PC-9 (cell line): Measurements from ENCODE around the gene ZNF397. TPM values are rescaled to one million over a fixed set of nuclear protein-coding genes. Genes with fewer than 3 reads are reported as not detected.

Source experiments
- BruUV-seq: library from RNA; stranded (reverse); fragments of 400-500 nt; replicated peaks from 2 replicates; lab custom pipeline; 2021; lab: Mats Ljungman, UMichigan
- CTCF ChIA-PET: fragments of 300-600 bp; sonication (Branson Sonifier 250); formaldehyde crosslinking; loops from one replicate; lab custom pipeline; 2022; ENCODE audit warnings: antibody characterized with exemption; lab: Charles Lee
- POLR2A ChIA-PET: fragments of 300-600 bp; sonication (Branson Sonifier 250); formaldehyde crosslinking; loops from one replicate; lab custom pipeline; 2022; ENCODE audit warnings: antibody characterized with exemption; ENCODE audit not compliant: unreplicated experiment; lab: Charles Lee
- DNase-seq, 2 experiments: peaks; one replicate each; pipeline versions ENCODE4 v3.0.0 to v3.0.0-alpha.2; 2015 to 2022; ENCODE audit warnings: mixed read lengths in 1 of 2
- H2AFZ ChIP-seq: fragments of 200-600 bp; sonication (generic); 2 replicates; pipeline ENCODE4 v1.8.1; 2017; ENCODE audit warnings: antibody characterized with exemption
- H3F3A ChIP-seq: fragments of 200-600 bp; sonication (generic); 2 replicates; pipeline ENCODE4 v1.8.1; 2017; ENCODE audit warnings: antibody characterized with exemption, mild to moderate bottlenecking, low read depth; ENCODE audit not compliant: insufficient read depth
- H3K27ac ChIP-seq: fragments of 200-600 bp; sonication (generic); 2 replicates; pipeline ENCODE4 v1.6.1; 2016; ENCODE audit warnings: mixed run types
- H3K27me3 ChIP-seq: fragments of 200-600 bp; sonication (generic); 2 replicates; pipeline ENCODE4 v1.6.1; 2016; ENCODE audit warnings: low read depth, mixed run types; ENCODE audit not compliant: insufficient read depth
- H3K36me3 ChIP-seq: fragments of 200-600 bp; sonication (generic); 2 replicates; pipeline ENCODE4 v1.6.1; 2016; ENCODE audit warnings: low read depth, mixed run types
- H3K4me1 ChIP-seq: fragments of 200-600 bp; sonication (generic); replicated peaks from 2 replicates; pipeline ENCODE4 v1.6.1; 2016; ENCODE audit warnings: mixed run types; ENCODE audit not compliant: insufficient read depth
- H3K4me2 ChIP-seq: fragments of 200-600 bp; sonication (generic); 2 replicates; pipeline ENCODE4 v1.6.1; 2017; ENCODE audit warnings: mixed run types
- H3K4me3 ChIP-seq: fragments of 200-600 bp; sonication (generic); 2 replicates; pipeline ENCODE4 v1.6.1; 2016; ENCODE audit warnings: mixed run types
- H3K79me2 ChIP-seq: fragments of 200-600 bp; sonication (generic); 2 replicates; pipeline ENCODE4 v1.6.1; 2017; ENCODE audit warnings: low read depth, mixed run types
- H3K9me2 ChIP-seq: fragments of 200-600 bp; sonication (generic); 2 replicates; pipeline ENCODE4 v1.8.1; 2017; ENCODE audit warnings: mild to moderate bottlenecking; ENCODE audit not compliant: insufficient read depth
- H3K9me3 ChIP-seq: fragments of 200-600 bp; sonication (generic); 2 replicates; pipeline ENCODE4 v1.8.1; 2016; ENCODE audit warnings: low read depth; ENCODE audit not compliant: insufficient read depth
- H4K20me1 ChIP-seq: fragments of 200-600 bp; sonication (generic); 2 replicates; pipeline ENCODE4 v1.8.1; 2017; ENCODE audit not compliant: insufficient read depth
- EZH2 ChIP-seq: fragments of 200-600 bp; sonication (generic); IDR thresholded peaks from 2 replicates; pipeline ENCODE4 v1.8.0; 2017; ENCODE audit warnings: antibody characterized with exemption, low read depth
- intact Hi-C: fragments of 100-400 bp; cut with micrococcal nuclease; formaldehyde crosslinking; loops from one replicate; pipeline ENCODE4 v1.10.0; 2022; ENCODE audit not compliant: unreplicated experiment
- total RNA-seq: library from RNA; stranded (reverse); gene quantifications from 2 replicates; pipeline ENCODE4 v1.2.3, GENCODE V29; 2021
- TF ChIP-seq, protein P1 (sequence below): fragments of 200-600 bp; sonication (generic); conservative IDR thresholded peaks from 2 replicates; pipeline ENCODE4 v1.6.1; 2017; ENCODE audit warnings: mixed run types, antibody characterized with exemption, mild to moderate bottlenecking, moderate library complexity

The ZNF397 gene
- total RNA-seq, 1 experiment from 2014 or later = 9.3 TPM

DNA sequence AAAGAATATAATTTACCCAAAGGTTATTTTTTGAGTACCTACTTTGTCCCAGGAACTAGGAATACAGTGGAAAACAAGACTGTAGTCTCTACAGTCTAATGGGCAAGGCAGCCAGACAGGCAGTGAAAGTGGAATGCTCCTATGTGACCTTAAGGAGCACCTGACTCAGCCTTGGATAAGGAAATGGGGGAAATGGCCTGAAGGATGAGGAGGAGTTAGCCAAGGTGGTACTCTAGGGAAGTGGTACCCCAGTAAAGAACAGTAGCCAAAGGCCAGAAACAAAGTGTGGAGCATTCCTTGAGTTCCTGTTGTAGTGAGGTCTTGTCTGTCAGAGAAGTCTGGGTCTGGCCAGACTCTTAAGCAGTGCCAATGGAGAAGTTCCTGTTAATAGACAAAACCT is 6.0 kb downstream of the ZNF397 start:
- Histone ChIP-seq H3K4me1 (no peaks in the 10 kb centered on the region; the same call in 1 of the 2 replicates), H3K4me3 (no peak overlapping the region), H3K36me3 (peaks cover 29% of the 10 kb centered on the region), H3K9me2 (no peaks in the 10 kb centered on the region), H3K79me2 (peaks cover 8% of the 10 kb centered on the region; the same call in 1 of the 2 replicates), H4K20me1 (no peaks in the 10 kb centered on the region), H3K27me3 (no peaks in the 10 kb centered on the region), H3K9me3 (peaks cover 24% of the 10 kb centered on the region), H2AFZ (no peak overlapping the region), H3K4me2 (no peak overlapping the region), H3F3A (no peaks in the 10 kb centered on the region), H3K27ac (no peak overlapping the region)
- DNase-seq = no peak
- ChIA-PET CTCF (no interaction called here), POLR2A (no interaction called here)
- BruUV-seq = no TSS peak
- intact Hi-C loops = loop anchor here (10.0 kb wide), 1 partner anchor 98 kb away; the partner anchor contains the start of gene ZNF24
- TF ChIP-seq, protein P1, sequence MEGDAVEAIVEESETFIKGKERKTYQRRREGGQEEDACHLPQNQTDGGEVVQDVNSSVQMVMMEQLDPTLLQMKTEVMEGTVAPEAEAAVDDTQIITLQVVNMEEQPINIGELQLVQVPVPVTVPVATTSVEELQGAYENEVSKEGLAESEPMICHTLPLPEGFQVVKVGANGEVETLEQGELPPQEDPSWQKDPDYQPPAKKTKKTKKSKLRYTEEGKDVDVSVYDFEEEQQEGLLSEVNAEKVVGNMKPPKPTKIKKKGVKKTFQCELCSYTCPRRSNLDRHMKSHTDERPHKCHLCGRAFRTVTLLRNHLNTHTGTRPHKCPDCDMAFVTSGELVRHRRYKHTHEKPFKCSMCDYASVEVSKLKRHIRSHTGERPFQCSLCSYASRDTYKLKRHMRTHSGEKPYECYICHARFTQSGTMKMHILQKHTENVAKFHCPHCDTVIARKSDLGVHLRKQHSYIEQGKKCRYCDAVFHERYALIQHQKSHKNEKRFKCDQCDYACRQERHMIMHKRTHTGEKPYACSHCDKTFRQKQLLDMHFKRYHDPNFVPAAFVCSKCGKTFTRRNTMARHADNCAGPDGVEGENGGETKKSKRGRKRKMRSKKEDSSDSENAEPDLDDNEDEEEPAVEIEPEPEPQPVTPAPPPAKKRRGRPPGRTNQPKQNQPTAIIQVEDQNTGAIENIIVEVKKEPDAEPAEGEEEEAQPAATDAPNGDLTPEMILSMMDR = no peak
- TF ChIP-seq EZH2 = no peak

DNA sequence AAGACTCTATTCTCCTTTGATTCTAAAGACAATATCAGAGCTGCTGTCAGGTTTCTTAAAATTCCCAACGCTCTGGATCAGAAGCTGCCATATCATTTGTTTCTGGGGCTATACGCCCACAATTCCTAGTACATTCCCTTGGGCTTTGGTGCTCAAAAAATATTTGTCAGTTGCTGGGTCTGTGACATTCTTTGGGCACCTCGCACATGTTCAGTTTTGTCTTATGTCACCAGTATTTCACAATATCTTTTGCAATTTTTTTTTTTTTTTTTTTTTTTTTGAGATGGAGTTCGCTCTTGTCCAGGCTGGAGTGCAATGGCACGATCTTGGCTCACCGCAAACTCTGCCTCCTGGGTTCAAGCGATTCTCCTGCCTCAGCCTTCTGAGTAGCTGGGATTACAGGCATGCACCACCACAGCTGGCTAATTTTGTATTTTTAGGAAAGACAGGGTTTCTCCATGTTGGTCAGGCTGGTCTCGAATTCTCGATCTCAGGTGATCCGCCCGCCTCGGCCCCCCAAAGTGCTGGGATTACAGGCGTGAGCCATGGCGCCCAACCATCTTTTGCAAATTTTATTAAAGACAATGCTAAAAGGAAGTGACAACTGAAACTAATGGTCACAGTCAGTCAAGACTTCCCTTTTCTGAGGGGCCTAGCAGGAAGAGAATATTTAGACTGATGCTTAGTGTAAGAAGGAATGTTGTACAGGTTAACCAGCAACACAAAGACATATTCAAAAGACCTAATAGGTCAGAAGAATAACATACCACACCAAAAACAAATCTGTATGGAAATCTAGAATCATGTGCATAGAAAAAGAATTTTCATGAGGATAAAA is 6.8 kb downstream of the ZNF397 start:
- no peak overlapping the region for H3K4me3 ChIP-seq
- H2AFZ ChIP-seq = no peak overlapping the region
- H3K9me2 ChIP-seq = no peaks in the 10 kb centered on the region
- intact Hi-C loops = loop anchor here (10.0 kb wide), 1 partner anchor 97 kb away; the partner anchor contains the start of gene ZNF24
- TF ChIP-seq EZH2 = no peak
- TF ChIP-seq, protein P1 = no peak
- no peak overlapping the region for H3K4me2 ChIP-seq
- no peaks in the 10 kb centered on the region for H4K20me1 ChIP-seq
- H3K36me3 ChIP-seq = peaks cover 27% of the 10 kb centered on the region
- BruUV-seq = no TSS peak
- H3F3A ChIP-seq = no peaks in the 10 kb centered on the region
- ChIA-PET CTCF (no interaction called here), POLR2A (no interaction called here)
- no peak for DNase-seq
- peaks cover 24% of the 10 kb centered on the region for H3K9me3 ChIP-seq
- no peaks in the 10 kb centered on the region for H3K27me3 ChIP-seq
- no peaks in the 10 kb centered on the region for H3K4me1 ChIP-seq
- no peaks in the 10 kb centered on the region for H3K79me2 ChIP-seq
- H3K27ac ChIP-seq = no peak overlapping the region

DNA sequence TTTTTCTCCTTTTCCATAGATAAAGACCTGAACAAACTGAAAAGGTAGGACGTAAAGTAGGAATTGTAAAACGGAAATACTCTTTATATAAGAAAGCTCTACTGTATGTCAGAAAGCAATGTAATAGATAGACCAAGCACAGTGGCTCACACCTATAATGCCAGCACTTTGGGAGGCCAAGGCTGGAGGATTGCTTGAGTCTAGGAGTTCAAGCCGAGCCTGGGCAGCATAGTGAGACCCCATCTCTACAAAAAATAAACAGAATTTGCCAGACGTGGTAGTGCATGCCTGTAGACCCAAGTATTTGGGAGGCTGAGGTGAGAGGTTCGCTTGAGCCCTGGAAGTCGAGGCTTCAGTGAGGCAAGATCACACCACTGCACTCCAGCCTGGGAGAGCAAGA is 7.6 kb downstream of the ZNF397 start:
- H4K20me1 ChIP-seq = no peaks in the 10 kb centered on the region
- no peak overlapping the region for H3K4me3 ChIP-seq
- H3K9me2 ChIP-seq = no peaks in the 10 kb centered on the region
- intact Hi-C loops = loop anchor here (10.0 kb wide), 1 partner anchor 96 kb away; the partner anchor contains the start of gene ZNF24
- H3K27me3 ChIP-seq = no peaks in the 10 kb centered on the region
- no peaks in the 10 kb centered on the region for H3F3A ChIP-seq
- no peak overlapping the region for H2AFZ ChIP-seq
- peaks cover 19% of the 10 kb centered on the region for H3K36me3 ChIP-seq
- ChIA-PET POLR2A (no interaction called here), CTCF (no interaction called here)
- H3K79me2 ChIP-seq = no peaks in the 10 kb centered on the region
- no peaks in the 10 kb centered on the region for H3K4me1 ChIP-seq
- no peak overlapping the region for H3K27ac ChIP-seq
- H3K4me2 ChIP-seq = no peak overlapping the region
- no TSS peak for BruUV-seq
- peaks cover 22% of the 10 kb centered on the region for H3K9me3 ChIP-seq
- TF ChIP-seq, protein P1 = no peak
- no peak for TF ChIP-seq EZH2
- DNase-seq = no peak
